NCI-H1694 (cell line): Measurements from ENCODE around the gene DUSP28.
"Not testable (repeated sequence)": the region's sequence is repeated elsewhere in the genome, so short reads cannot be mapped to it uniquely, and the experiment has no call there.

ENCODE experiments used
- DNase-seq: peaks from one replicate; lab custom pipeline; 2025; lab: John Stamatoyannopoulos, UW

The DUSP28 gene

GRCh38 chr2:240560084-240560479, at the start of gene DUSP28:
Gene DUSP28 (plus strand): TSS chr2:240560357. CDS start chr2:240560685, 328 bp downstream.
- peak; percentile 58 for DNase-seq

GRCh38 chr2:240510513-240511210, 49.5 kb upstream of the DUSP28 start:
- DNase-seq = no peak

GRCh38 chr2:240511351-240512108, 48.6 kb upstream of the DUSP28 start:
- DNase-seq = no peak

- no peak for DNase-seq
These were observed 48.1 kb upstream of the DUSP28 start for GRCh38 chr2:240512109-240512485.

GRCh38 chr2:240512666-240513535, 47.3 kb upstream of the DUSP28 start:
- no peak for DNase-seq

- DNase-seq = peak; percentile 53
These were observed 46.4 kb upstream of the DUSP28 start for GRCh38 chr2:240513549-240514287.

- no peak for DNase-seq
These were observed 45.5 kb upstream of the DUSP28 start for GRCh38 chr2:240514631-240515030.

- DNase-seq = no peak
These were observed 42.8 kb upstream of the DUSP28 start for GRCh38 chr2:240517342-240517741.

- no peak for DNase-seq
These were observed 41.2 kb upstream of the DUSP28 start for GRCh38 chr2:240518981-240519380.

- DNase-seq = no peak
These were observed 40.6 kb upstream of the DUSP28 start for GRCh38 chr2:240519396-240520129.

- no peak for DNase-seq
These were observed 39.8 kb upstream of the DUSP28 start for GRCh38 chr2:240520130-240520973.

- DNase-seq = no peak
These were observed 39.2 kb upstream of the DUSP28 start for GRCh38 chr2:240520974-240521350.

- not testable (repeated sequence) for DNase-seq
These were observed 38.3 kb upstream of the DUSP28 start for GRCh38 chr2:240521885-240522284.

- DNase-seq = no peak
These were observed 37.8 kb upstream of the DUSP28 start for GRCh38 chr2:240522406-240522805.

- DNase-seq = no peak
These were observed 36.5 kb upstream of the DUSP28 start for GRCh38 chr2:240523451-240524281.

GRCh38 chr2:240524963-240525718, 35.0 kb upstream of the DUSP28 start:
- DNase-seq = no peak

- DNase-seq = no peak
These were observed 34.4 kb upstream of the DUSP28 start for GRCh38 chr2:240525802-240526201.

- DNase-seq = no peak
These were observed 33.6 kb upstream of the DUSP28 start for GRCh38 chr2:240526521-240526920.
